Right lobe of liver (tissue), 4 donors: ENCODE measurements around the gene SH3TC2.

ENCODE experiments used
- POLR2A ChIP-seq: fragments of 450-650 bp; IDR thresholded peaks from one replicate; pipeline ENCODE4 v1.6.1; 2017; ENCODE audit warnings: antibody characterized with exemption, mild to moderate bottlenecking
- TF ChIP-seq, protein P1 (sequence below), 4 donors: fragments of 200-600 bp in 3 of 4; fragments of 450-650 bp in 1 of 4; IDR thresholded peaks; one replicate each; pipeline versions ENCODE4 v1.5.1 to v1.8.0; 2016 to 2022; ENCODE audit warnings: antibody characterized with exemption in 4 of 4, mild to moderate bottlenecking in 2 of 4
- donor health status: DM: no; HTN: no; CAD: no.
- donor health status: DM: no; HTN: no; CAD: no.
- donor health status: DM: no; HTN: yes; CAD: no.

DNA sequence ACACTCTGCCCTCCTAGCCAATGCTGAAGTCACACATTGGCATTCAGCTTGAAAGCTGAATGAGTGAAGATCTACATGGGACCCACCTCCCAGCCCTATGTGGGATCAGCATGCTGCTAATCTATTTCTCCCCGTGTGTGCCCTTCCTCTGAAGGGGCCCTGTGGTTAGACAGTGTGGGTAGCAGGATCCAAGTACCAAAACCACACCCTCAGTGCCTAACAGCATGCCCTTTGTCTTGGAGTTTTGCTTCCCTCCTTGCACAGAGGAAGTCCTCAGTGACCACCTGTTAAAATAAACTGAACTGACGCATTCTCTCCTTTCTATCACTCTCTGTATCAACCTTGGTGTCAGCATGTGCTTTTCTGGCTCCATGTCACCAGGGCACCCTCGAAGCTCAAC lies 25.0 kb downstream of the SH3TC2 start:
- TF ChIP-seq, protein P1, sequence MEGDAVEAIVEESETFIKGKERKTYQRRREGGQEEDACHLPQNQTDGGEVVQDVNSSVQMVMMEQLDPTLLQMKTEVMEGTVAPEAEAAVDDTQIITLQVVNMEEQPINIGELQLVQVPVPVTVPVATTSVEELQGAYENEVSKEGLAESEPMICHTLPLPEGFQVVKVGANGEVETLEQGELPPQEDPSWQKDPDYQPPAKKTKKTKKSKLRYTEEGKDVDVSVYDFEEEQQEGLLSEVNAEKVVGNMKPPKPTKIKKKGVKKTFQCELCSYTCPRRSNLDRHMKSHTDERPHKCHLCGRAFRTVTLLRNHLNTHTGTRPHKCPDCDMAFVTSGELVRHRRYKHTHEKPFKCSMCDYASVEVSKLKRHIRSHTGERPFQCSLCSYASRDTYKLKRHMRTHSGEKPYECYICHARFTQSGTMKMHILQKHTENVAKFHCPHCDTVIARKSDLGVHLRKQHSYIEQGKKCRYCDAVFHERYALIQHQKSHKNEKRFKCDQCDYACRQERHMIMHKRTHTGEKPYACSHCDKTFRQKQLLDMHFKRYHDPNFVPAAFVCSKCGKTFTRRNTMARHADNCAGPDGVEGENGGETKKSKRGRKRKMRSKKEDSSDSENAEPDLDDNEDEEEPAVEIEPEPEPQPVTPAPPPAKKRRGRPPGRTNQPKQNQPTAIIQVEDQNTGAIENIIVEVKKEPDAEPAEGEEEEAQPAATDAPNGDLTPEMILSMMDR (IDR thresholded peaks at IDR 0.05) = no peak
- TF ChIP-seq POLR2A = no peak
